B cell (primary cell): ENCODE data around the gene ARHGEF39. TPM values are rescaled to one million over a fixed set of nuclear protein-coding genes. Genes with fewer than 3 reads are reported as not detected.

Experiments
- ATAC-seq: fragments of 200-7000 bp; cut with Tn5 transposase; one replicate; pipeline ENCODE4 v1.10.0; 2021; ENCODE audit warnings: low read depth, mild to moderate bottlenecking, moderate number of reproducible peaks, moderate library complexity
- CTCF ChIA-PET: fragments of 350-600 bp; sonication (Branson Sonifier 250); formaldehyde crosslinking; loops from one replicate; lab custom pipeline; 2021; ENCODE audit warnings: antibody characterized with exemption, inconsistent platforms; lab: Charles Lee
- POLR2A ChIA-PET: fragments of 350-600 bp; sonication (Branson Sonifier 250); formaldehyde crosslinking; loops from one replicate; lab custom pipeline; 2021; ENCODE audit warnings: antibody characterized with exemption; lab: Charles Lee
- DNase-seq: peaks from one replicate; pipeline ENCODE4 v3.0.0; 2013
- H2AFZ ChIP-seq: 2 replicates; pipeline ENCODE4 v1.6.1; 2012; ENCODE audit warnings: mild to moderate bottlenecking, low read depth, low read length; ENCODE audit not compliant: insufficient read depth, poor library complexity, severe bottlenecking
- H3K27ac ChIP-seq, 2 donors: 1 replicate in 1 of 2; 2 replicates in 1 of 2; pipeline ENCODE4 v1.5.1; 2012 to 2013; ENCODE audit warnings: low read length in 2 of 2, mild to moderate bottlenecking in 2 of 2, moderate library complexity in 1 of 2
- H3K27me3 ChIP-seq, 4 experiments: fragments of 200-600 bp in 1 of 4; sonication (generic) in 1 of 4; replicated peaks in 1 of 4; 1 replicate in 2 of 4; 2 replicates in 2 of 4; pipeline versions ENCODE4 v1.6.1 to v1.7.0; 2013 to 2016; ENCODE audit warnings: low read length in 3 of 4, mild to moderate bottlenecking in 2 of 4, mixed read lengths in 1 of 4, moderate library complexity in 1 of 4; ENCODE audit not compliant: insufficient read depth in 4 of 4, control insufficient read depth in 3 of 4; ENCODE audit errors: control extremely low read depth in 1 of 4
- H3K36me3 ChIP-seq, 2 experiments: replicated peaks in 1 of 2; 1 replicate in 1 of 2; 2 replicates in 1 of 2; pipeline versions ENCODE4 v1.6.1 to v1.7.1; 2013; ENCODE audit warnings: low read length in 1 of 2; ENCODE audit not compliant: insufficient read depth in 2 of 2, control insufficient read depth in 1 of 2; ENCODE audit errors: control extremely low read depth in 1 of 2, extremely low read depth in 1 of 2
- H3K4me1 ChIP-seq, 2 donors: fragments of 200-600 bp in 1 of 2; sonication (generic) in 1 of 2; 1 replicate in 1 of 2; 2 replicates in 1 of 2; pipeline versions ENCODE4 v1.5.1 to v1.6.1; 2013 to 2017; ENCODE audit warnings: low read length in 2 of 2; ENCODE audit not compliant: control insufficient read depth in 2 of 2, insufficient read depth in 2 of 2
- H3K4me2 ChIP-seq: replicated peaks from 2 replicates; pipeline ENCODE3; 2012; ENCODE audit warnings: mild to moderate bottlenecking, low read depth, low read length; ENCODE audit not compliant: poor library complexity, severe bottlenecking
- H3K4me3 ChIP-seq, 5 experiments: fragments of 200-600 bp in 1 of 5; sonication (generic) in 1 of 5; 1 replicate in 3 of 5; 2 replicates in 2 of 5; pipeline versions ENCODE4 v1.5.1 to v1.7.0; 2011 to 2016; ENCODE audit warnings: low read length in 4 of 5, mild to moderate bottlenecking in 4 of 5, low read depth in 2 of 5, control low read depth in 1 of 5, moderate library complexity in 1 of 5; ENCODE audit not compliant: insufficient read depth in 1 of 5; ENCODE audit errors: control extremely low read depth in 1 of 5, extremely low read depth in 1 of 5
- H3K79me2 ChIP-seq: fragments of 200-600 bp; sonication (generic); one replicate; pipeline ENCODE4 v1.6.0; 2016; ENCODE audit warnings: low read length; ENCODE audit not compliant: control insufficient read depth, insufficient read depth
- H3K9ac ChIP-seq: fragments of 200-600 bp; sonication (generic); 2 replicates; pipeline ENCODE4 v1.6.1; 2017; ENCODE audit warnings: mild to moderate bottlenecking, low read length, moderate library complexity
- H3K9me3 ChIP-seq, 3 donors: one replicate each; pipeline versions ENCODE4 v1.6.1 to v1.7.1; 2013; ENCODE audit warnings: low read length in 2 of 3; ENCODE audit not compliant: control insufficient read depth in 2 of 3, insufficient read depth in 1 of 3; ENCODE audit errors: control extremely low read depth in 1 of 3
- H4K20me1 ChIP-seq: 2 replicates; pipeline ENCODE4 v1.6.0; 2012; ENCODE audit warnings: mild to moderate bottlenecking, low read length; ENCODE audit not compliant: insufficient read depth, control insufficient read depth, poor library complexity, severe bottlenecking
- H3K27ac Mint-ChIP-seq: one replicate; pipeline ENCODE4 v1.8.0; 2021; ENCODE audit warnings: mixed read lengths
- H3K27me3 Mint-ChIP-seq: one replicate; pipeline ENCODE4 v1.8.0; 2021; ENCODE audit warnings: mixed read lengths
- H3K4me1 Mint-ChIP-seq: one replicate; pipeline ENCODE4 v1.8.0; 2021; ENCODE audit warnings: mixed read lengths
- H3K4me3 Mint-ChIP-seq: one replicate; pipeline ENCODE4 v1.8.0; 2021; ENCODE audit warnings: mixed read lengths
- H3K9me3 Mint-ChIP-seq: one replicate; pipeline ENCODE4 v1.8.0; 2022; ENCODE audit warnings: mixed read lengths; ENCODE audit not compliant: insufficient read depth
- CTCF ChIP-seq: fragments of 200-600 bp; IDR thresholded peaks from one replicate; pipeline ENCODE4 v1.8.0; 2022; ENCODE audit warnings: antibody characterized with exemption, mild to moderate bottlenecking
- EZH2 ChIP-seq: IDR thresholded peaks from 2 replicates; pipeline ENCODE4 v1.6.1; 2012; ENCODE audit warnings: borderline replicate concordance, low read depth, mild to moderate bottlenecking, moderate library complexity, low read length; ENCODE audit not compliant: insufficient read depth, poor library complexity, severe bottlenecking
- WGBS: methylation state at CpG from one replicate; pipeline ENCODE4 v1.1.5; 2013; ENCODE audit warnings: missing lambda C conversion rate; ENCODE audit not compliant: insufficient coverage; 5-methylcytosine and 5-hydroxymethylcytosine counted together
- intact Hi-C: fragments of 100-400 bp; cut with micrococcal nuclease; formaldehyde crosslinking; loops from one replicate; pipeline ENCODE4 v1.10.0; 2022
- polyA plus RNA-seq: library from polyadenylated mRNA; depleted of rRNA; stranded (reverse); fragments of >200 nt; gene quantifications from 2 replicates; pipeline ENCODE4 v1.2.3, GENCODE V29; 2012
- total RNA-seq, 2 donors: library from RNA; stranded (reverse); fragments of 120-200 nt in 1 of 2; gene quantifications; 1 replicate in 1 of 2; 2 replicates in 1 of 2; pipeline versions ENCODE4 v1.2.3 to v1.2.4, GENCODE V29; 2013 to 2022

The ARHGEF39 gene
- total and polyA plus RNA-seq, 2 donors (not counting 1 experiment from before 2014, with no cell fraction given) = 0.40 to 0.62 TPM

GRCh38 chr9:35687972-35688557 is 23.1 kb upstream of the ARHGEF39 start:
- no peak overlapping the region for H3K4me3 ChIP-seq
- intact Hi-C loops = no loop called here
- H3K4me1 ChIP-seq = peaks cover 3 to 17% of the 10 kb centered on the region in 2 donors
- Mint-ChIP-seq H3K27ac (no peak overlapping the region), H3K27me3 (no peaks in the 10 kb centered on the region), H3K4me1 (peaks cover 11% of the 10 kb centered on the region), H3K4me3 (no peak overlapping the region), H3K9me3 (no peaks in the 10 kb centered on the region)
- no peaks in the 10 kb centered on the region for H3K27me3 ChIP-seq
- TF ChIP-seq EZH2 (no peak), CTCF (no peak)
- no peak for ATAC-seq
- H3K9ac ChIP-seq = no peak overlapping the region
- no peak overlapping the region for H3K4me2 ChIP-seq
- WGBS = no CpG with 5 or more reads among the region's 2 CpGs
- no peak overlapping the region for H2AFZ ChIP-seq
- DNase-seq = no peak
- no peaks in the 10 kb centered on the region for H3K9me3 ChIP-seq
- no peak overlapping the region for H3K27ac ChIP-seq
- H3K36me3 ChIP-seq = no peaks in the 10 kb centered on the region
- POLR2A ChIA-PET = interaction anchor here (0.7 kb wide), 1 partner anchor 9 kb away, joined by 3 read pairs; no protein-coding TSS in a partner anchor
- CTCF ChIA-PET = interaction anchor here (0.6 to 7.6 kb wide), 7 partner anchors 7 to 48 kb away, joined by 3 to 82 read pairs (median 3); no protein-coding TSS in a partner anchor
- H4K20me1 ChIP-seq = no peaks in the 10 kb centered on the region
- H3K79me2 ChIP-seq = no peaks in the 10 kb centered on the region

GRCh38 chr9:35687306-35687705 is 22.3 kb upstream of the ARHGEF39 start:
- Histone ChIP-seq H3K79me2 (no peaks in the 10 kb centered on the region), H3K27me3 (no peaks in the 10 kb centered on the region), H2AFZ (no peak overlapping the region), H3K4me1 (peaks cover 3 to 17% of the 10 kb centered on the region in 2 donors), H3K27ac (no peak overlapping the region), H3K9ac (no peak overlapping the region), H4K20me1 (no peaks in the 10 kb centered on the region), H3K4me2 (no peak overlapping the region), H3K9me3 (no peaks in the 10 kb centered on the region), H3K36me3 (no peaks in the 10 kb centered on the region), H3K4me3 (no peak overlapping the region)
- ATAC-seq (no peak), DNase-seq (no peak)
- 87% methylated on average over 2 of the region's 2 CpGs for WGBS
- H3K4me1 Mint-ChIP-seq = peaks cover 11% of the 10 kb centered on the region
- H3K4me3 Mint-ChIP-seq = no peak overlapping the region
- CTCF ChIA-PET = interaction anchor here (1.1 to 7.6 kb wide), 4 partner anchors 8 to 49 kb away, joined by 3 to 82 read pairs (median 4); no protein-coding TSS in a partner anchor
- intact Hi-C loops = no loop called here
- POLR2A ChIA-PET = no interaction called here
- no peaks in the 10 kb centered on the region for H3K9me3 Mint-ChIP-seq
- H3K27ac Mint-ChIP-seq = no peak overlapping the region
- no peaks in the 10 kb centered on the region for H3K27me3 Mint-ChIP-seq
- TF ChIP-seq EZH2 (no peak), CTCF (no peak)
